Gastrocnemius medialis (tissue), 4 donors: Measurements from ENCODE around the gene MAEA. TPM values are rescaled to one million over a fixed set of nuclear protein-coding genes. Genes with fewer than 3 reads are reported as not detected.

Experiments
- ATAC-seq, 2 donors: fragments of 150-250 bp; one replicate each; pipeline ENCODE4 v1.9.1; 2016
- DNase-seq, 2 donors: peaks; one replicate each; pipeline ENCODE4 v3.0.0-alpha.2; 2019
- H3K27ac ChIP-seq, 4 donors: fragments of 200-600 bp; sonication (generic); 1 replicate in 1 of 4; 2 replicates in 3 of 4; pipeline ENCODE4 v1.5.1; 2016 to 2018; ENCODE audit warnings: mild to moderate bottlenecking in 2 of 4, moderate library complexity in 1 of 4
- H3K27me3 ChIP-seq, 3 donors: fragments of 200-600 bp; sonication (generic) in 2 of 3; 1 replicate in 1 of 3; 2 replicates in 2 of 3; pipeline versions ENCODE4 v1.5.1 to v1.6.0; 2016 to 2019; ENCODE audit warnings: mild to moderate bottlenecking in 1 of 3, moderate library complexity in 1 of 3
- H3K36me3 ChIP-seq, 2 donors: fragments of 200-600 bp; sonication (generic) in 1 of 2; one replicate each; pipeline ENCODE4 v1.5.1; 2017 to 2018
- H3K4me1 ChIP-seq, 2 donors: fragments of 200-600 bp; sonication (generic) in 1 of 2; one replicate each; pipeline ENCODE4 v1.5.1; 2016 to 2017; ENCODE audit warnings: mild to moderate bottlenecking in 2 of 2
- H3K4me3 ChIP-seq, 4 donors: fragments of 200-600 bp; sonication (generic) in 3 of 4; 1 replicate in 1 of 4; 2 replicates in 3 of 4; pipeline ENCODE4 v1.5.1; 2016 to 2019; ENCODE audit warnings: mild to moderate bottlenecking in 2 of 4
- H3K9me3 ChIP-seq, 3 donors: fragments of 200-600 bp; sonication (generic) in 2 of 3; 1 replicate in 1 of 3; 2 replicates in 2 of 3; pipeline ENCODE4 v1.5.1; 2016 to 2019
- CTCF ChIP-seq, 5 experiments: fragments of 450-650 bp in 3 of 5; fragments of 200-600 bp in 2 of 5; sonication (generic) in 2 of 5; IDR thresholded peaks in 4 of 5; conservative IDR thresholded peaks in 1 of 5; 1 replicate in 4 of 5; 2 replicates in 1 of 5; pipeline ENCODE4 v1.5.1; 2016 to 2019; ENCODE audit warnings: antibody characterized with exemption in 5 of 5, mild to moderate bottlenecking in 3 of 5, moderate library complexity in 3 of 5
- POLR2A ChIP-seq, 2 donors: fragments of 450-650 bp; IDR thresholded peaks; one replicate each; pipeline ENCODE4 v1.6.1; 2017; ENCODE audit warnings: antibody characterized with exemption in 2 of 2, mild to moderate bottlenecking in 2 of 2, moderate library complexity in 2 of 2
- in situ Hi-C, 4 donors: fragments of 200-750 bp; cut with MboI; loops; one replicate each; pipeline versions ENCODE4 v1.15.0 to v1.8.0; 2017; ENCODE audit warnings: low sequenced_read_pairs in 4 of 4
- intact Hi-C: fragments of 100-400 bp; cut with DNase I; formaldehyde crosslinking; loops from one replicate; pipeline ENCODE4 v1.15.1; 2023; ENCODE audit warnings: low total_unique reads
- total RNA-seq, 4 donors: library from RNA; depleted of rRNA; stranded (reverse); fragments of >200 nt; gene quantifications; one replicate each; pipeline versions ENCODE4 v1.1.0 to v1.2.3, GENCODE V29; 2016

Gene MAEA
- total RNA-seq, 4 donors from 2014 or later: 30.0 to 42.7 (median 34.3) TPM

DNA sequence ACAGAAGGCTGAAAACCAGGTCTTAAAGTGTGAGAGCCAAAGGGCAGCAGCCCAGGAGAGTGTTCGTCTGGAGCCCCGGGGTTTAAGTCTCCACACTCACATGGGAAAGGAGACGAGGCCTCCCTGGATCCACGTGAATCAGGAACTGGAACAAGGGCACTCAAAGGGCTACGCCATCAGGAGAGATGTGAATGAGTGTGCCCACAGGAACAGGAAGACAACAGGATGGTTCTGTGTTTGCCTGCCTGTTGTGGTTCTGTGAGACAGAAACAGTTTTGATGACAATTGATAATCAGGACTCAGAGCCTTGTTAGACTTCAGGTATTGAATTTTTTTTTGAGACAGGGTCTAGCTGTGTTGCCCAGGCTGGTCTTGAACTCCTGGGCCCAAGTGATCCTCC, 35.9 kb upstream of the MAEA start:
- Histone ChIP-seq H3K27ac (no peak overlapping the region), H3K9me3 (no peaks in the 10 kb centered on the region), H3K4me3 (no peak overlapping the region), H3K4me1 (peaks cover 15 to 39% of the 10 kb centered on the region in 2 donors), H3K36me3 (no peaks in the 10 kb centered on the region), H3K27me3 (no peaks in the 10 kb centered on the region)
- TF ChIP-seq CTCF (IDR thresholded peaks at IDR 0.05 in 4 of 5, conservative IDR thresholded peaks at IDR 0.05 in 1 of 5) (no peak), POLR2A (IDR thresholded peaks at IDR 0.05) (no peak)
- DNase-seq: no peak
- ATAC-seq: no peak
- in situ Hi-C loops (loop anchor here in 3 of 4 donors (5.0 to 10.0 kb wide), 3 partner anchors 38 to 93 kb away; partner anchors contain the start of gene UVSSA (in 3 of the 3)), intact Hi-C loops (no loop called here)

DNA sequence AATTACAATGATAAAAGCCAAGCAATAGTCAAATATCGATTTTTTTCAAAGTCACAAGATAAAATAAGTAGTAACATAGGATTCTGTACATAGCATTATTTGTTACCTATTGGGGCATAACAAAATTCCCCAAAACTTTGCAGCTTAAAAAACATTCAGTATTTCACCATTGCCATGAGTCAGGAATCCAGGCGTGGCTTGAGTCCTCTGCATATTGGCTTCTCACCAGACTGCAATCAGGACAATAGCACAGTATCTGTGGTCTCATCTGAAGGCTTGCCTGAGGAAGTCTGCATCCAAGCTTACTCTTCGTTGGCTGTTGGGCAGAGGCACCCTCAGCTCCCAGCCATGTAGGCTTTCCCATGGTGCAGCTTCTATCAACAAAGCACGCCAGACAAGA, 34.5 kb upstream of the MAEA start:
- ATAC-seq (no peak), DNase-seq (no peak)
- peaks cover 10 to 35% of the 10 kb centered on the region in 2 donors for H3K4me1 ChIP-seq
- no peak overlapping the region for H3K27ac ChIP-seq
- H3K27me3 ChIP-seq: no peaks in the 10 kb centered on the region
- no peaks in the 10 kb centered on the region for H3K9me3 ChIP-seq
- TF ChIP-seq POLR2A (IDR thresholded peaks at IDR 0.05) (no peak), CTCF (IDR thresholded peaks at IDR 0.05 in 4 of 5, conservative IDR thresholded peaks at IDR 0.05 in 1 of 5) (no peak)
- H3K36me3 ChIP-seq: no peaks in the 10 kb centered on the region
- intact Hi-C loops: no loop called here
- no peak overlapping the region for H3K4me3 ChIP-seq
- in situ Hi-C loops: loop anchor here in 3 of 4 donors (5.0 to 10.0 kb wide), 2 partner anchors 77 to 90 kb away; partner anchors contain the start of gene UVSSA (in 2 of the 3)

- intact Hi-C loops (no loop called here), in situ Hi-C loops (loop anchor here in 3 of 4 donors (5.0 to 10.0 kb wide), 2 partner anchors 77 to 89 kb away; partner anchors contain the start of gene UVSSA (in 2 of the 3))
Observed at GRCh38 chr4:1255699-1256098, 34.0 kb upstream of the MAEA start.

GRCh38 chr4:1258457-1258856, 31.2 kb upstream of the MAEA start:
- Histone ChIP-seq H3K36me3 (no peaks in the 10 kb centered on the region), H3K9me3 (no peaks in the 10 kb centered on the region), H3K27me3 (no peaks in the 10 kb centered on the region), H3K4me3 (no peak overlapping the region), H3K4me1 (peaks cover 0 to 3% of the 10 kb centered on the region in 2 donors), H3K27ac (no peak overlapping the region)
- in situ Hi-C loops: loop anchor here in 3 of 4 donors (5.0 to 10.0 kb wide), 2 partner anchors 74 to 86 kb away; partner anchors contain the start of gene UVSSA (in 2 of the 3)
- no peak for TF ChIP-seq CTCF (IDR thresholded peaks at IDR 0.05 in 4 of 5, conservative IDR thresholded peaks at IDR 0.05 in 1 of 5)
- TF ChIP-seq POLR2A (IDR thresholded peaks at IDR 0.05): no peak
- no peak for DNase-seq
- ATAC-seq: no peak
- intact Hi-C loops: no loop called here

More at GRCh38 chr4:1255699-1256098, 34.0 kb upstream of the MAEA start:
- Histone ChIP-seq H3K9me3 (no peaks in the 10 kb centered on the region), H3K27me3 (no peaks in the 10 kb centered on the region), H3K4me1 (peaks cover 4 to 29% of the 10 kb centered on the region in 2 donors), H3K4me3 (no peak overlapping the region), H3K36me3 (no peaks in the 10 kb centered on the region), H3K27ac (no peak overlapping the region)
- ATAC-seq (no peak), DNase-seq (no peak)
- TF ChIP-seq POLR2A (IDR thresholded peaks at IDR 0.05) (no peak), CTCF (IDR thresholded peaks at IDR 0.05 in 4 of 5, conservative IDR thresholded peaks at IDR 0.05 in 1 of 5) (no peak)
